ENCODE data around the gene BCL2L12.

Gene BCL2L12

DNA sequence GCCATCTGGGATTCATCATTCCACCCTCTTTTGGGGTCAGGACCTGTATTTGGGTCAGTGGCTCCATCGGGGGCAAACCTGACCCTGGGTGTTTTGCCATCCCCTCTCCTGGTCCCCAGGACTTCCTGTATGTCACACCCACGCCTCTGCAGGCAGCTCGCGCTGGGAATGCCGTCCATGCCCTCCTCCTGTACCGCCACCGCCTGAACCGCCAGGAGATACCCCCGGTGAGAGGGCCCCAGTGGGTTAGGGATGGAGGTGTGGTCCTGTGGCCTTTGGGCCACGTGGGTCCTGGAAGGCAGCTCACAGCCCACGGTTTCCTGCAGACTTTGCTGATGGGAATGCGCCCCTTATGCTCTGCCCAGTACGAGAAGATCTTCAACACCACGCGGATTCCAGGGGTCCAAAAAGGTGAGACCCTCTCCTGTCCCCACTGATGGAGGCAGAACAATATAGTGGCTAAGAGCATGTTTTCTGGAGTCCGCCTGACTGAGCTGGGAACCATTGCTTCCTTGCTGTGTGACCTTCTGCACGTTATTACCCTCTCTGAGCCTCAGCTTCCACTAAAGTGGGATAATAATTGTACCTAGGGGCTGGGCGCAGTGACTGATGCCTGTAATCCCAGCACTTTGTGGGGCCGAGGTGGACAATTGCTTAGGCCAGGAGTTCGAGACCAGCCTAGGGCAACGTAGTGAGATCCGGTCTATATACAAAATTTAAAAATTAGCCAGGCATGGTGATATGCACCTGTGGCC lies 39.3 kb downstream of the BCL2L12 start:
- ATAC-seq: no peak
- TF ChIP-seq TOX (CRISPR knock-in tag; IDR thresholded peaks at IDR 0.05; ENCODE audit: borderline replicate concordance) (no peak), ESRRG (CRISPR knock-in tag; IDR thresholded peaks at IDR 0.05) (no peak), RARB (CRISPR knock-in tag; IDR thresholded peaks at IDR 0.05) (no peak), BACH2 (CRISPR knock-in tag; IDR thresholded peaks at IDR 0.05; ENCODE audit: borderline replicate concordance) (no peak), ZNF70 (CRISPR knock-in tag; IDR thresholded peaks at IDR 0.05) (no peak), ZFP30 (CRISPR knock-in tag; IDR thresholded peaks at IDR 0.05) (no peak), SNAI2 (CRISPR knock-in tag; IDR thresholded peaks at IDR 0.05) (no peak), ISL1 (CRISPR knock-in tag; IDR thresholded peaks at IDR 0.05) (no peak), CSDC2 (CRISPR knock-in tag; IDR thresholded peaks at IDR 0.05) (no peak), GLIS3 (CRISPR knock-in tag; IDR thresholded peaks at IDR 0.05) (no peak), PPARA (CRISPR knock-in tag; IDR thresholded peaks at IDR 0.05; ENCODE audit: borderline replicate concordance) (no peak), ZNF565 (CRISPR knock-in tag; conservative IDR thresholded peaks at IDR 0.05; ENCODE audit: low read depth) (no peak), OSR1 (CRISPR knock-in tag; IDR thresholded peaks at IDR 0.05) (no peak), ARNTL (CRISPR knock-in tag; IDR thresholded peaks at IDR 0.05; ENCODE audit: borderline replicate concordance, low read depth) (no peak)
- TF ChIP-seq, protein P1, sequence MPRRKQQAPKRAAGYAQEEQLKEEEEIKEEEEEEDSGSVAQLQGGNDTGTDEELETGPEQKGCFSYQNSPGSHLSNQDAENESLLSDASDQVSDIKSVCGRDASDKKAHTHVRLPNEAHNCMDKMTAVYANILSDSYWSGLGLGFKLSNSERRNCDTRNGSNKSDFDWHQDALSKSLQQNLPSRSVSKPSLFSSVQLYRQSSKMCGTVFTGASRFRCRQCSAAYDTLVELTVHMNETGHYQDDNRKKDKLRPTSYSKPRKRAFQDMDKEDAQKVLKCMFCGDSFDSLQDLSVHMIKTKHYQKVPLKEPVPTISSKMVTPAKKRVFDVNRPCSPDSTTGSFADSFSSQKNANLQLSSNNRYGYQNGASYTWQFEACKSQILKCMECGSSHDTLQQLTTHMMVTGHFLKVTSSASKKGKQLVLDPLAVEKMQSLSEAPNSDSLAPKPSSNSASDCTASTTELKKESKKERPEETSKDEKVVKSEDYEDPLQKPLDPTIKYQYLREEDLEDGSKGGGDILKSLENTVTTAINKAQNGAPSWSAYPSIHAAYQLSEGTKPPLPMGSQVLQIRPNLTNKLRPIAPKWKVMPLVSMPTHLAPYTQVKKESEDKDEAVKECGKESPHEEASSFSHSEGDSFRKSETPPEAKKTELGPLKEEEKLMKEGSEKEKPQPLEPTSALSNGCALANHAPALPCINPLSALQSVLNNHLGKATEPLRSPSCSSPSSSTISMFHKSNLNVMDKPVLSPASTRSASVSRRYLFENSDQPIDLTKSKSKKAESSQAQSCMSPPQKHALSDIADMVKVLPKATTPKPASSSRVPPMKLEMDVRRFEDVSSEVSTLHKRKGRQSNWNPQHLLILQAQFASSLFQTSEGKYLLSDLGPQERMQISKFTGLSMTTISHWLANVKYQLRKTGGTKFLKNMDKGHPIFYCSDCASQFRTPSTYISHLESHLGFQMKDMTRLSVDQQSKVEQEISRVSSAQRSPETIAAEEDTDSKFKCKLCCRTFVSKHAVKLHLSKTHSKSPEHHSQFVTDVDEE (CRISPR knock-in tag; IDR thresholded peaks at IDR 0.05): no peak

DNA sequence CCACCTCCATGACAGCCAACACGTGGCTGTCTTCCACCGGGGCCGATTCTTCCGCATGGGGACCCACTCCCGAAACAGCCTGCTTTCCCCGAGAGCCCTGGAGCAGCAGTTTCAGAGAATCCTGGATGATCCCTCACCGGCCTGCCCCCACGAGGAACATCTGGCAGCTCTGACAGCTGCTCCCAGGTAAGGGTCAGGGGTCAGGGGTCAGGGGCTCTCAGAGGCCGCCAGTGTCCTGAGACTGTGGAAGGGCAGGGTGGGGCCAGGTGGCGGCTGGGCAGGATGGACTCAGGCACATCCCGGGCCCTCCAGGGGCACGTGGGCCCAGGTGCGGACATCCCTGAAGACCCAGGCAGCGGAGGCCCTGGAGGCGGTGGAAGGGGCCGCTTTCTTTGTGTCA lies 40.2 kb downstream of the BCL2L12 start:
- TF ChIP-seq ZNF70 (CRISPR knock-in tag; IDR thresholded peaks at IDR 0.05) (no peak), ESRRG (CRISPR knock-in tag; IDR thresholded peaks at IDR 0.05) (no peak)
- ATAC-seq: no peak

DNA sequence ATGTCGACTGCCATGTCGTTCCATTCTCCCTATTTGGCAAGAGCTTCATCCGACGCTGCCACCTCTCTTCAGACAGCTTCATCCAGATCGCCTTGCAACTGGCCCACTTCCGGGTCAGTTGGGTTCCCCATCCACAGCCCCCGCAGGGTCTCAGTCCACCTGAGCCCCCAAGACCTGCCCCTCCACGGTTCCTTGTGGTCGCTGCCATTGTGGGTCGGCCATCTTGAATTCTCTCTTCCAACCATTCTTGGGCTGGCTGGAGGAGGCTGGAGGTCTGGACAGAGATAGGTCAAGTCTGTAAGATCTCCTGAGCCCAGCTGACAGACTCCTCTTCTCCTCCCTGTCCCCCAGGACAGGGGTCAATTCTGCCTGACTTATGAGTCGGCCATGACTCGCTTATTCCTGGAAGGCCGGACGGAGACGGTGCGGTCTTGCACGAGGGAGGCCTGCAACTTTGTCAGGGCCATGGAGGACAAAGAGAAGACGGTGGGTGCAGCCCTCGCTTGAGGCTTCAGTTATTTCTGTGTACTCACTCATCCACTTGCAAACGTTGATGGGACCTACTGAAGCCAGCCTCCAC lies 44.7 kb downstream of the BCL2L12 start:
- no peak for ATAC-seq
- TF ChIP-seq, protein P2, sequence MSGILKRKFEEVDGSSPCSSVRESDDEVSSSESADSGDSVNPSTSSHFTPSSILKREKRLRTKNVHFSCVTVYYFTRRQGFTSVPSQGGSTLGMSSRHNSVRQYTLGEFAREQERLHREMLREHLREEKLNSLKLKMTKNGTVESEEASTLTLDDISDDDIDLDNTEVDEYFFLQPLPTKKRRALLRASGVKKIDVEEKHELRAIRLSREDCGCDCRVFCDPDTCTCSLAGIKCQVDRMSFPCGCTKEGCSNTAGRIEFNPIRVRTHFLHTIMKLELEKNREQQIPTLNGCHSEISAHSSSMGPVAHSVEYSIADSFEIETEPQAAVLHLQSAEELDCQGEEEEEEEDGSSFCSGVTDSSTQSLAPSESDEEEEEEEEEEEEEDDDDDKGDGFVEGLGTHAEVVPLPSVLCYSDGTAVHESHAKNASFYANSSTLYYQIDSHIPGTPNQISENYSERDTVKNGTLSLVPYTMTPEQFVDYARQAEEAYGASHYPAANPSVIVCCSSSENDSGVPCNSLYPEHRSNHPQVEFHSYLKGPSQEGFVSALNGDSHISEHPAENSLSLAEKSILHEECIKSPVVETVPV (CRISPR knock-in tag; IDR thresholded peaks at IDR 0.05): no peak
- TF ChIP-seq TOX (CRISPR knock-in tag; IDR thresholded peaks at IDR 0.05; ENCODE audit: borderline replicate concordance) (no peak), RARB (CRISPR knock-in tag; IDR thresholded peaks at IDR 0.05) (no peak)
- TF ChIP-seq, protein P1 (CRISPR knock-in tag; IDR thresholded peaks at IDR 0.05): no peak

DNA sequence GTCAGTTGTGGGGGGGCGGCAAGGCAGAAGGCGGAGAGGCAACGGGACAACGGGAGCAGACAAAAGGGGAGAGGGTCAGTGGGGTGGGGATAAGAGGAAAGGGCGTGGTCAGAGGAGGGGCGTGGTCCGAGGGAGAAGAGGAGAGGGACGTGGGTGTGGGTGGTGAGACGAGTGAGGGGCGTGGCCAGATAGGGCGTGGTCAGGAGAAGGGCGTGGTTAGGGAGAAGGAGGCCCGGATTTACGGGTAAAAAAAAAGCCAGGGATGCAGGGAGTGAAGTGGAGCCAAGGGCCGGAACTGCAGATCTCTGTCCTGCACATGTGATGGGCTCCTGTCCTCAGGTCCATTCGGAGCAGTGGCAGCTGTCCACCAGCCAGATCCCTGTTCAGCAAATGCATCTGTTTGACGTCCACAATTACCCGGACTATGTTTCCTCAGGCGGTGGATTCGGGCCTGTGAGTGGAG lies 46.7 kb downstream of the BCL2L12 start:
- peak; percentile 76 for ATAC-seq
- TF ChIP-seq, protein P1 (CRISPR knock-in tag; IDR thresholded peaks at IDR 0.05): no peak
- TF ChIP-seq RARB (CRISPR knock-in tag; IDR thresholded peaks at IDR 0.05): no peak
- peak; percentile 49; the same call in 1 of the 2 replicates for TF ChIP-seq TCF4 (CRISPR knock-in tag; IDR thresholded peaks at IDR 0.05; ENCODE audit: borderline replicate concordance)
- TF ChIP-seq, protein P3, sequence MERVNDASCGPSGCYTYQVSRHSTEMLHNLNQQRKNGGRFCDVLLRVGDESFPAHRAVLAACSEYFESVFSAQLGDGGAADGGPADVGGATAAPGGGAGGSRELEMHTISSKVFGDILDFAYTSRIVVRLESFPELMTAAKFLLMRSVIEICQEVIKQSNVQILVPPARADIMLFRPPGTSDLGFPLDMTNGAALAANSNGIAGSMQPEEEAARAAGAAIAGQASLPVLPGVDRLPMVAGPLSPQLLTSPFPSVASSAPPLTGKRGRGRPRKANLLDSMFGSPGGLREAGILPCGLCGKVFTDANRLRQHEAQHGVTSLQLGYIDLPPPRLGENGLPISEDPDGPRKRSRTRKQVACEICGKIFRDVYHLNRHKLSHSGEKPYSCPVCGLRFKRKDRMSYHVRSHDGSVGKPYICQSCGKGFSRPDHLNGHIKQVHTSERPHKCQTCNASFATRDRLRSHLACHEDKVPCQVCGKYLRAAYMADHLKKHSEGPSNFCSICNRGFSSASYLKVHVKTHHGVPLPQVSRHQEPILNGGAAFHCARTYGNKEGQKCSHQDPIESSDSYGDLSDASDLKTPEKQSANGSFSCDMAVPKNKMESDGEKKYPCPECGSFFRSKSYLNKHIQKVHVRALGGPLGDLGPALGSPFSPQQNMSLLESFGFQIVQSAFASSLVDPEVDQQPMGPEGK (CRISPR knock-in tag; IDR thresholded peaks at IDR 0.05; ENCODE audit: borderline replicate concordance): no peak
- TF ChIP-seq, protein P4, sequence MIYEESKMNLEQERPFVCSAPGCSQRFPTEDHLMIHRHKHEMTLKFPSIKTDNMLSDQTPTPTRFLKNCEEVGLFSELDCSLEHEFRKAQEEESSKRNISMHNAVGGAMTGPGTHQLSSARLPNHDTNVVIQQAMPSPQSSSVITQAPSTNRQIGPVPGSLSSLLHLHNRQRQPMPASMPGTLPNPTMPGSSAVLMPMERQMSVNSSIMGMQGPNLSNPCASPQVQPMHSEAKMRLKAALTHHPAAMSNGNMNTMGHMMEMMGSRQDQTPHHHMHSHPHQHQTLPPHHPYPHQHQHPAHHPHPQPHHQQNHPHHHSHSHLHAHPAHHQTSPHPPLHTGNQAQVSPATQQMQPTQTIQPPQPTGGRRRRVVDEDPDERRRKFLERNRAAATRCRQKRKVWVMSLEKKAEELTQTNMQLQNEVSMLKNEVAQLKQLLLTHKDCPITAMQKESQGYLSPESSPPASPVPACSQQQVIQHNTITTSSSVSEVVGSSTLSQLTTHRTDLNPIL (CRISPR knock-in tag; IDR thresholded peaks at IDR 0.05; ENCODE audit: low read depth): no peak
- TF ChIP-seq GLIS3 (CRISPR knock-in tag; IDR thresholded peaks at IDR 0.05): no peak
